K562 (cell line): ENCODE results near the gene OR9A4. TPM values are rescaled to one million over a fixed set of nuclear protein-coding genes. Genes with fewer than 3 reads are reported as not detected.

Source experiments
- ATAC-seq: fragments of 200-7000 bp; cut with Tn5 transposase; 3 replicates; pipeline ENCODE4 v1.9.1; 2020; ENCODE audit warnings: moderate library complexity
- BruUV-seq: library from RNA; stranded (reverse); fragments of 400-500 nt; replicated peaks from 2 replicates; lab custom pipeline; 2021; lab: Mats Ljungman, UMichigan
- CTCF ChIA-PET: fragments of 300-600 bp; formaldehyde crosslinking; extraction: SDS; loops from one replicate; lab custom pipeline; 2021; ENCODE audit warnings: low intra/inter-chr PET ratio; lab: Yijun Ruan, JAX
- POLR2A ChIA-PET: fragments of 300-600, 350-650 bp; sonication (Branson Sonifier 250); formaldehyde crosslinking; extraction: SDS; loops from one replicate; lab custom pipeline; 2021; ENCODE audit warnings: antibody characterized with exemption, inconsistent platforms; lab: Yijun Ruan, JAX
- DNase-seq, 4 experiments: peaks; one replicate each; pipeline versions ENCODE4 v3.0.0 to v3.0.0-alpha.2; 2011 to 2018; ENCODE audit warnings: low spot score in 3 of 4, mixed read lengths in 3 of 4; ENCODE audit errors: extremely low read depth in 1 of 4
- FAIRE-seq: peaks from 2 replicates; lab custom pipeline; 2011; peaks lifted over from hg19 to GRCh38; lab: Jason Lieb, UNC
- H2AFZ ChIP-seq: 2 replicates; pipeline ENCODE4 v1.6.0; 2011; ENCODE audit warnings: low read depth, low read length, control low read depth, inconsistent platforms
- H3K27ac ChIP-seq: fragments of 200-600 bp; 3 replicates; pipeline ENCODE4 v1.8.0; 2011; ENCODE audit warnings: low read depth, mild to moderate bottlenecking, control low read depth, inconsistent platforms, low read length, moderate library complexity, mixed read lengths; ENCODE audit errors: extremely low read depth
- H3K27me3 ChIP-seq, 2 experiments: fragments of 300-600 bp in 1 of 2; 2 replicates in 1 of 2; 3 replicates in 1 of 2; pipeline versions ENCODE4 v1.6.0 to v1.8.0; 2011; ENCODE audit warnings: inconsistent platforms in 2 of 2, low read length in 2 of 2, mild to moderate bottlenecking in 1 of 2, mixed read lengths in 1 of 2, moderate library complexity in 1 of 2; ENCODE audit not compliant: control insufficient read depth in 2 of 2, insufficient read depth in 2 of 2
- H3K36me3 ChIP-seq: fragments of 300-600 bp; 3 replicates; pipeline ENCODE4 v1.8.0; 2011; ENCODE audit warnings: mild to moderate bottlenecking, low read length, inconsistent platforms; ENCODE audit not compliant: control insufficient read depth, insufficient read depth
- H3K4me1 ChIP-seq, 2 experiments: fragments of 200-600 bp in 1 of 2; replicated peaks in 1 of 2; 2 replicates in 1 of 2; 3 replicates in 1 of 2; pipeline versions ENCODE4 v1.5.1 to v1.8.0; 2011; ENCODE audit warnings: inconsistent platforms in 2 of 2, low read length in 2 of 2, mild to moderate bottlenecking in 1 of 2, mixed read lengths in 1 of 2, moderate library complexity in 1 of 2; ENCODE audit not compliant: control insufficient read depth in 2 of 2, insufficient read depth in 2 of 2
- H3K4me2 ChIP-seq: 2 replicates; pipeline ENCODE4 v1.6.1; 2011; ENCODE audit warnings: low read length, control low read depth, inconsistent platforms, mixed read lengths; ENCODE audit not compliant: insufficient read depth
- H3K4me3 ChIP-seq: fragments of 200-600 bp; sonication (generic), shearing (Covaris generic); 2 replicates; pipeline ENCODE4 v1.5.1; 2016; ENCODE audit warnings: control low read depth, inconsistent platforms
- H3K79me2 ChIP-seq: fragments of 200-600 bp; 3 replicates; pipeline ENCODE4 v1.8.0; 2011; ENCODE audit warnings: low read length, inconsistent platforms; ENCODE audit not compliant: control insufficient read depth, insufficient read depth
- H3K9ac ChIP-seq, 2 experiments: 2 replicates each; pipeline versions ENCODE4 v1.6.0 to v1.6.1; 2011; ENCODE audit warnings: low read depth in 2 of 2, low read length in 2 of 2, control low read depth in 1 of 2, inconsistent platforms in 1 of 2, mild to moderate bottlenecking in 1 of 2, mixed read lengths in 1 of 2; ENCODE audit not compliant: insufficient read depth in 1 of 2
- H3K9me1 ChIP-seq: one replicate; pipeline ENCODE4 v1.6.0; 2011; ENCODE audit warnings: inconsistent platforms, mild to moderate bottlenecking, low read length, moderate library complexity; ENCODE audit not compliant: control insufficient read depth, insufficient read depth
- H3K9me3 ChIP-seq: replicated peaks from 2 replicates; pipeline ENCODE4 v1.5.1; 2011; ENCODE audit warnings: low read depth, low read length, inconsistent platforms; ENCODE audit not compliant: control insufficient read depth, insufficient read depth
- H4K20me1 ChIP-seq: replicated peaks from 2 replicates; pipeline ENCODE4 v1.6.1; 2011; ENCODE audit warnings: low read length, inconsistent platforms, mixed read lengths; ENCODE audit not compliant: control insufficient read depth, insufficient read depth
- ATF3 ChIP-seq, 2 experiments: fragments of 450-650 bp in 1 of 2; sonication (generic) in 1 of 2; formaldehyde crosslinking in 1 of 2; IDR thresholded peaks in 1 of 2; conservative IDR thresholded peaks in 1 of 2; 2 replicates each; pipeline versions ENCODE4 v1.6.1 to v1.8.1; 2016 to 2023; ENCODE audit warnings: mild to moderate bottlenecking in 2 of 2, moderate library complexity in 2 of 2, inconsistent platforms in 1 of 2, missing genetic modification reagents in 1 of 2
- MBD1 ChIP-seq: fragments of 250-450 bp; sonication (Bioruptor Pico); IDR thresholded peaks from 2 replicates; pipeline ENCODE4 v1.8.0; 2022; ENCODE audit warnings: inconsistent platforms
- TARDBP ChIP-seq: fragments of 450-650 bp; IDR thresholded peaks from 2 replicates; pipeline ENCODE4 v1.6.1; 2016
- TSHZ1 ChIP-seq: fragments of 250-450 bp; sonication (Bioruptor Pico); IDR thresholded peaks from 2 replicates; pipeline ENCODE4 v1.4.0; 2020; ENCODE audit warnings: mild to moderate bottlenecking, moderate library complexity
- ZNF146 ChIP-seq: IDR thresholded peaks from one replicate; pipeline ENCODE4 v1.6.1; 2018; ENCODE audit warnings: missing compliant biosample characterization; ENCODE audit not compliant: unreplicated experiment
- ZNF253 ChIP-seq: fragments of 250-450 bp; sonication (Bioruptor Pico); conservative IDR thresholded peaks from 2 replicates; pipeline ENCODE4 v1.6.1; 2021; ENCODE audit warnings: mild to moderate bottlenecking
- ZNF699 ChIP-seq: fragments of 250-450 bp; sonication (Bioruptor Pico); IDR thresholded peaks from 2 replicates; pipeline ENCODE4 v1.8.0; 2021; ENCODE audit warnings: mild to moderate bottlenecking, moderate library complexity; ENCODE audit not compliant: insufficient replicate concordance
- whole genome bisulfite sequencing: fragments of 100-300 bp; shearing (Covaris generic); methylation state at CpG from one replicate; pipeline ENCODE4 v1.1.6; 2016; ENCODE audit warnings: low coverage, mixed read lengths; ENCODE audit not compliant: insufficient coverage; ENCODE audit errors: missing lambda C conversion rate; 5-methylcytosine and 5-hydroxymethylcytosine counted together
- in situ Hi-C: fragments of 300-500 bp; cut with MboI; formaldehyde crosslinking; loops from 4 replicates; pipeline ENCODE4 v1.15.0; 2018; ENCODE audit warnings: inconsistent platforms, mixed read lengths
- intact Hi-C: fragments of 100-400 bp; cut with micrococcal nuclease; formaldehyde crosslinking; loops from 2 replicates; pipeline ENCODE4 v1.14.2; 2022
- polyA plus RNA-seq, 8 experiments: library from polyadenylated mRNA; depleted of rRNA in 4 of 8; stranded (reverse) in 5 of 8; unstranded in 3 of 8; fragments of >200 nt; fragmentation: Nextera tagmentation in 2 of 8; fragmentation: Illumina TruSeq in 1 of 8; extraction: Ambion mirVana in 2 of 8; extraction: Trizol in 1 of 8; gene quantifications; 2 replicates each; pipeline versions ENCODE4 v1.2.1 to v1.2.3, GENCODE V29; 2011 to 2014; ENCODE audit warnings: inconsistent platforms in 1 of 8, missing spikeins in 1 of 8
- total RNA-seq, 7 experiments: library from RNA; depleted of rRNA in 6 of 7; stranded (reverse); fragments of >200 nt in 6 of 7; fragmentation: Illumina TruSeq in 2 of 7; extraction: Trizol in 2 of 7; gene quantifications; 2 replicates each; pipeline versions ENCODE4 v1.2.1 to v1.2.3, GENCODE V29; 2011 to 2021; ENCODE audit warnings: low replicate concordance in 1 of 7

Gene OR9A4
- total and polyA plus RNA-seq, 9 of the 15 experiments (the other 6 are each of a cell fraction or from before 2014, with no cell fraction given): not detected

GRCh38 chr7:141875453-141875852 is 40.7 kb upstream of the OR9A4 start:
- no peaks in the 10 kb centered on the region for H3K79me2 ChIP-seq

GRCh38 chr7:141876371-141876770 is 39.8 kb upstream of the OR9A4 start:
- H3K27me3 ChIP-seq: no peaks in the 10 kb centered on the region
- H3K27ac ChIP-seq: no peak overlapping the region
- H3K9ac ChIP-seq: no peak overlapping the region
- no peak overlapping the region for H2AFZ ChIP-seq
- WGBS: 0% methylated on average over 1 of the region's 1 CpG
- H3K9me3 ChIP-seq: no peaks in the 10 kb centered on the region
- no peaks in the 10 kb centered on the region for H4K20me1 ChIP-seq
- in situ Hi-C loops: no loop called here
- FAIRE-seq (no peak), DNase-seq (no peak), ATAC-seq (no peak)
- intact Hi-C loops: no loop called here
- ChIA-PET POLR2A (interaction anchor here (1.1 kb wide), 1 partner anchor 176 kb away, joined by 3 read pairs; no protein-coding TSS in a partner anchor), CTCF (no interaction called here)
- H3K4me3 ChIP-seq: no peak overlapping the region
- H3K79me2 ChIP-seq: no peaks in the 10 kb centered on the region
- no peaks in the 10 kb centered on the region for H3K4me1 ChIP-seq
- BruUV-seq: no TSS peak
- no peaks in the 10 kb centered on the region for H3K36me3 ChIP-seq
- H3K4me2 ChIP-seq: no peak overlapping the region
- H3K9me1 ChIP-seq: no peaks in the 10 kb centered on the region
- TF ChIP-seq ZNF253: no peak
- TF ChIP-seq TARDBP: no peak
- no peak for TF ChIP-seq TSHZ1 (CRISPR knock-in tag)
- no peak for TF ChIP-seq MBD1 (CRISPR knock-in tag)
- TF ChIP-seq ZNF146 (CRISPR knock-in tag): no peak

More at GRCh38 chr7:141875453-141875852, 40.7 kb upstream of the OR9A4 start:
- WGBS: 0% methylated on average over 2 of the region's 2 CpGs
- H3K4me3 ChIP-seq: no peak overlapping the region
- no peak overlapping the region for H3K4me2 ChIP-seq
- no peak for FAIRE-seq
- no TSS peak for BruUV-seq
- no peak for DNase-seq
- no peaks in the 10 kb centered on the region for H3K4me1 ChIP-seq
- ChIA-PET CTCF (no interaction called here), POLR2A (interaction anchor here (1.1 kb wide), 1 partner anchor 175 kb away, joined by 3 read pairs; no protein-coding TSS in a partner anchor)
- H3K36me3 ChIP-seq: no peaks in the 10 kb centered on the region
- no peak overlapping the region for H3K27ac ChIP-seq
- H4K20me1 ChIP-seq: no peaks in the 10 kb centered on the region
- no peaks in the 10 kb centered on the region for H3K9me1 ChIP-seq
- H2AFZ ChIP-seq: no peak overlapping the region
- ATAC-seq: no peak
- in situ Hi-C loops: no loop called here
- no peak overlapping the region for H3K9ac ChIP-seq
- no peaks in the 10 kb centered on the region for H3K9me3 ChIP-seq
- intact Hi-C loops: no loop called here
- no peak for TF ChIP-seq ZNF699 (CRISPR knock-in tag)
- TF ChIP-seq ATF3 (IDR thresholded peaks at IDR 0.05): peak; percentile 36; the same call in 1 of the 2 replicates
- no peak for TF ChIP-seq ATF3 (CRISPR knock-in tag; conservative IDR thresholded peaks at IDR 0.05)
- H3K27me3 ChIP-seq: no peaks in the 10 kb centered on the region
